Liver (tissue), 9 donors: Measurements from ENCODE around the gene PAK4. TPM values are rescaled to one million over a fixed set of nuclear protein-coding genes. Genes with fewer than 3 reads are reported as not detected.
"Not testable (repeated sequence)": the region's sequence is repeated elsewhere in the genome, so short reads cannot be mapped to it uniquely, and the experiment has no call there.

Source experiments
- DNase-seq: peaks from one replicate; pipeline ENCODE4 v3.0.0-alpha.2; 2017; ENCODE audit warnings: low spot score
- H3K27ac ChIP-seq, 2 donors: one replicate each; pipeline ENCODE4 v1.7.0; 2013; ENCODE audit warnings: inconsistent platforms in 2 of 2, low read length in 2 of 2, control low read depth in 1 of 2, low read depth in 1 of 2, mild to moderate bottlenecking in 1 of 2
- H3K27me3 ChIP-seq, 4 donors: one replicate each; pipeline versions ENCODE4 v1.6.1 to v1.7.0; 2013; ENCODE audit warnings: low read length in 3 of 4, inconsistent platforms in 1 of 4, mild to moderate bottlenecking in 1 of 4, moderate library complexity in 1 of 4; ENCODE audit not compliant: control insufficient read depth in 4 of 4, insufficient read depth in 4 of 4
- H3K36me3 ChIP-seq, 4 donors: one replicate each; pipeline versions ENCODE4 v1.6.1 to v1.7.0; 2013; ENCODE audit warnings: low read length in 3 of 4, mild to moderate bottlenecking in 3 of 4, low read depth in 1 of 4, moderate library complexity in 1 of 4; ENCODE audit not compliant: control insufficient read depth in 4 of 4, insufficient read depth in 3 of 4
- H3K4me1 ChIP-seq, 4 donors: one replicate each; pipeline versions ENCODE4 v1.6.1 to v1.7.0; 2013; ENCODE audit warnings: low read length in 3 of 4, mild to moderate bottlenecking in 3 of 4, moderate library complexity in 1 of 4; ENCODE audit not compliant: control insufficient read depth in 4 of 4, insufficient read depth in 4 of 4
- H3K4me3 ChIP-seq, 3 donors: one replicate each; pipeline versions ENCODE4 v1.6.1 to v1.7.0; 2013; ENCODE audit warnings: low read length in 3 of 3, control low read depth in 1 of 3, low read depth in 1 of 3, mild to moderate bottlenecking in 1 of 3
- H3K9ac ChIP-seq, 2 donors: one replicate each; pipeline ENCODE4 v1.7.0; 2013; ENCODE audit warnings: low read length in 2 of 2, mild to moderate bottlenecking in 2 of 2, moderate library complexity in 2 of 2, control low read depth in 1 of 2, low read depth in 1 of 2
- H3K9me3 ChIP-seq, 4 donors: one replicate each; pipeline versions ENCODE4 v1.6.1 to v1.7.0; 2013; ENCODE audit warnings: low read length in 3 of 4; ENCODE audit not compliant: control insufficient read depth in 4 of 4
- EGR1 ChIP-seq, 2 donors: IDR thresholded peaks; 2 replicates each; pipeline ENCODE4 v1.6.1; 2016 to 2018; ENCODE audit warnings: antibody characterized with exemption in 2 of 2, low read depth in 2 of 2
- FOXA1 ChIP-seq: IDR thresholded peaks from 2 replicates; pipeline ENCODE4 v1.6.1; 2016; ENCODE audit warnings: antibody characterized with exemption
- FOXA2 ChIP-seq: IDR thresholded peaks from 2 replicates; pipeline ENCODE4 v1.6.1; 2016; ENCODE audit warnings: antibody characterized with exemption
- HNF4A ChIP-seq, 2 donors: conservative IDR thresholded peaks; 2 replicates each; pipeline ENCODE4 v1.6.1; 2016; ENCODE audit warnings: antibody characterized with exemption in 2 of 2, mild to moderate bottlenecking in 2 of 2
- NR2F2 ChIP-seq: IDR thresholded peaks from 2 replicates; pipeline ENCODE4 v1.6.1; 2016; ENCODE audit warnings: antibody characterized with exemption
- RAD21 ChIP-seq, 2 donors: IDR thresholded peaks; 2 replicates each; pipeline ENCODE4 v1.6.1; 2016; ENCODE audit warnings: antibody characterized with exemption in 2 of 2, mild to moderate bottlenecking in 2 of 2
- RXRA ChIP-seq, 2 donors: IDR thresholded peaks; 2 replicates each; pipeline ENCODE4 v1.6.1; 2017 to 2018; ENCODE audit warnings: antibody characterized with exemption in 2 of 2, mild to moderate bottlenecking in 1 of 2
- SP1 ChIP-seq: IDR thresholded peaks from 2 replicates; pipeline ENCODE4 v1.6.1; 2018; ENCODE audit warnings: antibody characterized with exemption, mild to moderate bottlenecking
- TAF1 ChIP-seq: conservative IDR thresholded peaks from 2 replicates; pipeline ENCODE4 v1.6.1; 2016; ENCODE audit warnings: antibody characterized with exemption, mild to moderate bottlenecking
- WGBS: extraction: QIAGEN DNeasy Blood & Tissue Kit; methylation state at CpG from one replicate; pipeline ENCODE4 v1.1.7; 2013; 5-methylcytosine and 5-hydroxymethylcytosine counted together
- polyA plus RNA-seq, 2 donors: library from polyadenylated mRNA; stranded (reverse) in 1 of 2; unstranded in 1 of 2; fragments of 200-250 nt in 1 of 2; fragments of >200 nt in 1 of 2; fragmentation: Nextera tagmentation in 1 of 2; extraction: Ambion mirVana in 1 of 2; gene quantifications; one replicate each; pipeline versions ENCODE4 v1.2.1 to v1.2.3, GENCODE V29; 2013 to 2015
- total RNA-seq, 2 donors: library from RNA; depleted of rRNA; stranded (reverse); fragments of >200 nt; gene quantifications; one replicate each; pipeline ENCODE4 v1.2.3, GENCODE V29; 2014
- TF ChIP-seq, protein P1 (sequence below): IDR thresholded peaks from 2 replicates; pipeline ENCODE4 v1.6.1; 2016; ENCODE audit warnings: antibody characterized with exemption, mild to moderate bottlenecking
- TF ChIP-seq, protein P2 (sequence below): fragments of 150-350 bp; IDR thresholded peaks from 2 replicates; pipeline ENCODE4 v1.5.1; 2017; ENCODE audit warnings: improper control_type of control experiment, low read depth, low read length; ENCODE audit not compliant: missing input control
- TF ChIP-seq, protein P3 (sequence below): IDR thresholded peaks from 2 replicates; pipeline ENCODE4 v1.6.1; 2016; ENCODE audit warnings: antibody characterized with exemption
- TF ChIP-seq, protein P4 (sequence below): IDR thresholded peaks from 2 replicates; pipeline ENCODE4 v1.6.1; 2016; ENCODE audit warnings: antibody characterized with exemption
- donor health status: healthy.
- donor health status: healthy.
- donor health status: healthy.
- donor health status: healthy.
- donor health status: healthy.

PAK4 gene
- total and polyA plus RNA-seq, 4 donors, result 5.4 to 16.6 (median 7.7) TPM

DNA sequence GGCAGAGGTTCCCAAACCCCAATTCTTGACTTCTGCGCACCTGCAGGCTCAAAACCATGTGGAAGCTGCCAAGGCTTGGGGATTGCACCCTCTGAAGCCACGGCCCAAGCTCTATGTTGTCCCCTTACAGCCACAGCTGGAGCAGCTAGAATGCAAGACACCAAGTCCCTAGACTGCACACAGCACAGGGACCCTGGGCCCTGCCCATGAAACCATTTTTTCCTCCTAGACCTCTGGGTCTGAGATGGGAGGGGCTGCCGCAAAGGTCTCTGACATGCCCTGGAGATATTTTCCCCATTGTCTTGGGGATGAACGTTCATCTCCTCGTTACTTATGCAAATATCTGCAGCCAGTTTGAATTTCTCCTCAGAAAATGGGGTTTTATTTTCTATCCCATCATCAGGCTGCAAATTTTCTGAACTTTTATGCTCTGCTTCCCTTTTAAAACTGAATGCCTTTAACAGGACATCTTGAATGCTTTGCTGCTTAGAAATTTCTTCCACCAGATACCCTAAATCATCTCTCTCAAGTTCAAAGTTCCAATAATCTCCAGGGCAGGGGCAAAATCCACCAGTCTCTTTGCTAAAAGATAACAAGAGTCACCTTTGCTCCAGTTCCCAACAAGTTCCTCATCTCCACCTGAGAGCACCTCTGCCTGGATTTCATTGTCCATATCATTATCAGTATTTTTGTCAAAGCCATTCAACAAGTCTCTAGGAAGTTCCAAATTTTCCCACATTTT lies 29.6 kb upstream of the PAK4 start:
- 80% methylated on average over 5 of the region's 5 CpGs for WGBS
- not testable (repeated sequence) for DNase-seq, H3K9me3 ChIP-seq, H3K4me1 ChIP-seq, H3K27ac ChIP-seq, H3K36me3 ChIP-seq, H3K27me3 ChIP-seq, H3K4me3 ChIP-seq, H3K9ac ChIP-seq
- TF ChIP-seq HNF4A (conservative IDR thresholded peaks at IDR 0.05) (peak; percentile 74 to 76), RXRA (IDR thresholded peaks at IDR 0.05) (peak; percentile 44 to 65)

DNA sequence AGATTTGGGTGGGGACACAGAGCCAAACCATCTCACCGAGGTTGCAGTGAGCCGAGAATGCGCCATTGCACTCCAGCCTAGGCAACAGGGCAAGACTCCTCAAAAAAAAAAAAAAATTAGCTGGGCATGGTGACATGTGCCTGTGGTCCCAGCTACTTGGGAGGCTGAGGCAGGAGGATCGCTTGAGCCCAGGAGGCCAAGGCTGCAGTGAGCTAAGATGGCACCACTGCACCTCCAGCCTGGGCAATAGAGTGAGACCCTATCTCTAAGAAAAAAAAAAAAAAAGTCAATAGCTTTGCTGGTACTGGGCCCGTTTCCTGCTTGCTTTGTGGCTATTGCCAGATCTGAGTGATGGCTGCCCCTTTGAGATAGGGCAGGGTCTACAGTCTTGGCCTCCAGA lies 28.3 kb upstream of the PAK4 start:
- H3K9ac ChIP-seq, result no peak overlapping the region
- DNase-seq, result no peak
- no peaks in the 10 kb centered on the region for H3K36me3 ChIP-seq
- no peak overlapping the region for H3K4me3 ChIP-seq
- H3K9me3 ChIP-seq, result no peaks in the 10 kb centered on the region
- 80% methylated on average over 5 of the region's 5 CpGs for WGBS
- H3K27me3 ChIP-seq, result no peaks in the 10 kb centered on the region
- no peak overlapping the region for H3K27ac ChIP-seq
- TF ChIP-seq HNF4A (conservative IDR thresholded peaks at IDR 0.05) (no peak), RXRA (IDR thresholded peaks at IDR 0.05) (no peak), EGR1 (IDR thresholded peaks at IDR 0.05; ENCODE audit: low read depth in 2 of 2) (no peak), FOXA1 (no peak), FOXA2 (no peak), TAF1 (no peak), SP1 (no peak), NR2F2 (no peak), RAD21 (IDR thresholded peaks at IDR 0.05) (no peak)
- TF ChIP-seq, protein P1, sequence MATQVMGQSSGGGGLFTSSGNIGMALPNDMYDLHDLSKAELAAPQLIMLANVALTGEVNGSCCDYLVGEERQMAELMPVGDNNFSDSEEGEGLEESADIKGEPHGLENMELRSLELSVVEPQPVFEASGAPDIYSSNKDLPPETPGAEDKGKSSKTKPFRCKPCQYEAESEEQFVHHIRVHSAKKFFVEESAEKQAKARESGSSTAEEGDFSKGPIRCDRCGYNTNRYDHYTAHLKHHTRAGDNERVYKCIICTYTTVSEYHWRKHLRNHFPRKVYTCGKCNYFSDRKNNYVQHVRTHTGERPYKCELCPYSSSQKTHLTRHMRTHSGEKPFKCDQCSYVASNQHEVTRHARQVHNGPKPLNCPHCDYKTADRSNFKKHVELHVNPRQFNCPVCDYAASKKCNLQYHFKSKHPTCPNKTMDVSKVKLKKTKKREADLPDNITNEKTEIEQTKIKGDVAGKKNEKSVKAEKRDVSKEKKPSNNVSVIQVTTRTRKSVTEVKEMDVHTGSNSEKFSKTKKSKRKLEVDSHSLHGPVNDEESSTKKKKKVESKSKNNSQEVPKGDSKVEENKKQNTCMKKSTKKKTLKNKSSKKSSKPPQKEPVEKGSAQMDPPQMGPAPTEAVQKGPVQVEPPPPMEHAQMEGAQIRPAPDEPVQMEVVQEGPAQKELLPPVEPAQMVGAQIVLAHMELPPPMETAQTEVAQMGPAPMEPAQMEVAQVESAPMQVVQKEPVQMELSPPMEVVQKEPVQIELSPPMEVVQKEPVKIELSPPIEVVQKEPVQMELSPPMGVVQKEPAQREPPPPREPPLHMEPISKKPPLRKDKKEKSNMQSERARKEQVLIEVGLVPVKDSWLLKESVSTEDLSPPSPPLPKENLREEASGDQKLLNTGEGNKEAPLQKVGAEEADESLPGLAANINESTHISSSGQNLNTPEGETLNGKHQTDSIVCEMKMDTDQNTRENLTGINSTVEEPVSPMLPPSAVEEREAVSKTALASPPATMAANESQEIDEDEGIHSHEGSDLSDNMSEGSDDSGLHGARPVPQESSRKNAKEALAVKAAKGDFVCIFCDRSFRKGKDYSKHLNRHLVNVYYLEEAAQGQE, result no peak
- TF ChIP-seq, protein P2, sequence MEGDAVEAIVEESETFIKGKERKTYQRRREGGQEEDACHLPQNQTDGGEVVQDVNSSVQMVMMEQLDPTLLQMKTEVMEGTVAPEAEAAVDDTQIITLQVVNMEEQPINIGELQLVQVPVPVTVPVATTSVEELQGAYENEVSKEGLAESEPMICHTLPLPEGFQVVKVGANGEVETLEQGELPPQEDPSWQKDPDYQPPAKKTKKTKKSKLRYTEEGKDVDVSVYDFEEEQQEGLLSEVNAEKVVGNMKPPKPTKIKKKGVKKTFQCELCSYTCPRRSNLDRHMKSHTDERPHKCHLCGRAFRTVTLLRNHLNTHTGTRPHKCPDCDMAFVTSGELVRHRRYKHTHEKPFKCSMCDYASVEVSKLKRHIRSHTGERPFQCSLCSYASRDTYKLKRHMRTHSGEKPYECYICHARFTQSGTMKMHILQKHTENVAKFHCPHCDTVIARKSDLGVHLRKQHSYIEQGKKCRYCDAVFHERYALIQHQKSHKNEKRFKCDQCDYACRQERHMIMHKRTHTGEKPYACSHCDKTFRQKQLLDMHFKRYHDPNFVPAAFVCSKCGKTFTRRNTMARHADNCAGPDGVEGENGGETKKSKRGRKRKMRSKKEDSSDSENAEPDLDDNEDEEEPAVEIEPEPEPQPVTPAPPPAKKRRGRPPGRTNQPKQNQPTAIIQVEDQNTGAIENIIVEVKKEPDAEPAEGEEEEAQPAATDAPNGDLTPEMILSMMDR, result no peak
- H3K4me1 ChIP-seq, result peaks cover 0 to 5% (median 3%) of the 10 kb centered on the region in 4 donors

DNA sequence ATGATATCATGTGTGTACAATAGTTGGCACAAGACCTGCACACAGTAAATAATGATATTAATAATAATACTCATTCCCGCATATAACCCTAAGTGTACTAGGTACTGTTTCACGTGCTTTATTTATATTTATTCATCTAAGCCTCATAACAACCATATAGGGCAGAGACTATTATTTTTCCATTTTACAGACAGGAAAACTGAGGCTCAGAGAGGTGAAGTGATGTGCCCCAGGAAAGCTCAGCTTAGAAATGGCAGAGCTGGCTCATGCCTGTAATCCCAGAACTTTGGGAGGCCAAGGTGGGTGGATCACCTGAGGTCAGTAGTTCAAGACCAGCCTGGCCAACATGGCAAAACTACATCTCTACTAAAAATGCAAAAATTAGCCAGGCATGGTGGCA lies 27.9 kb upstream of the PAK4 start:
- Histone ChIP-seq H3K4me1 (peaks cover 0 to 5% (median 3%) of the 10 kb centered on the region in 4 donors), H3K27me3 (no peaks in the 10 kb centered on the region), H3K9ac (no peak overlapping the region), H3K4me3 (no peak overlapping the region), H3K36me3 (no peaks in the 10 kb centered on the region), H3K27ac (no peak overlapping the region), H3K9me3 (no peaks in the 10 kb centered on the region)
- no peak for TF ChIP-seq FOXA2
- TF ChIP-seq, protein P1, result no peak
- TF ChIP-seq, protein P3, sequence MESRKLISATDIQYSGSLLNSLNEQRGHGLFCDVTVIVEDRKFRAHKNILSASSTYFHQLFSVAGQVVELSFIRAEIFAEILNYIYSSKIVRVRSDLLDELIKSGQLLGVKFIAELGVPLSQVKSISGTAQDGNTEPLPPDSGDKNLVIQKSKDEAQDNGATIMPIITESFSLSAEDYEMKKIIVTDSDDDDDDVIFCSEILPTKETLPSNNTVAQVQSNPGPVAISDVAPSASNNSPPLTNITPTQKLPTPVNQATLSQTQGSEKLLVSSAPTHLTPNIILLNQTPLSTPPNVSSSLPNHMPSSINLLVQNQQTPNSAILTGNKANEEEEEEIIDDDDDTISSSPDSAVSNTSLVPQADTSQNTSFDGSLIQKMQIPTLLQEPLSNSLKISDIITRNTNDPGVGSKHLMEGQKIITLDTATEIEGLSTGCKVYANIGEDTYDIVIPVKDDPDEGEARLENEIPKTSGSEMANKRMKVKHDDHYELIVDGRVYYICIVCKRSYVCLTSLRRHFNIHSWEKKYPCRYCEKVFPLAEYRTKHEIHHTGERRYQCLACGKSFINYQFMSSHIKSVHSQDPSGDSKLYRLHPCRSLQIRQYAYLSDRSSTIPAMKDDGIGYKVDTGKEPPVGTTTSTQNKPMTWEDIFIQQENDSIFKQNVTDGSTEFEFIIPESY, result no peak
- TF ChIP-seq, protein P4, sequence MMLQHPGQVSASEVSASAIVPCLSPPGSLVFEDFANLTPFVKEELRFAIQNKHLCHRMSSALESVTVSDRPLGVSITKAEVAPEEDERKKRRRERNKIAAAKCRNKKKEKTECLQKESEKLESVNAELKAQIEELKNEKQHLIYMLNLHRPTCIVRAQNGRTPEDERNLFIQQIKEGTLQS, result no peak
- 81% methylated on average over 2 of the region's 2 CpGs for WGBS
- DNase-seq, result no peak
